Pancreas (tissue), 10 donors: ENCODE data around the gene ADGRD2. TPM values are rescaled to one million over a fixed set of nuclear protein-coding genes. Genes with fewer than 3 reads are reported as not detected.
A peak's percentile ranks its signal among the peaks of the same experiment; 100 is the strongest.

Experiments used
- ATAC-seq, 4 donors: fragments of 200-7000 bp; cut with Tn5 transposase; one replicate each; pipeline versions ENCODE4 v1.8.0 to v1.9.1; 2020; ENCODE audit warnings: mild to moderate bottlenecking in 4 of 4, moderate library complexity in 4 of 4
- DNase-seq, 6 donors: peaks; one replicate each; pipeline ENCODE4 v3.0.0-alpha.2; 2020
- FAIRE-seq: peaks from 2 replicates; lab custom pipeline; 2012; peaks lifted over from hg19 to GRCh38; lab: Jason Lieb, UNC
- H3K27ac ChIP-seq, 4 donors: fragments of 200-600 bp; sonication (generic); 1 replicate in 3 of 4; 2 replicates in 1 of 4; pipeline versions ENCODE4 v1.5.0 to v1.8.0; 2020
- H3K27me3 ChIP-seq, 4 donors: fragments of 200-600 bp; one replicate each; pipeline ENCODE4 v1.8.0; 2021
- H3K36me3 ChIP-seq, 3 donors: fragments of 200-600 bp; sonication (generic) in 1 of 3; one replicate each; pipeline versions ENCODE4 v1.5.0 to v1.8.0; 2020 to 2021
- H3K4me1 ChIP-seq, 3 donors: fragments of 200-600 bp; one replicate each; pipeline ENCODE4 v1.8.0; 2021
- H3K4me3 ChIP-seq, 4 donors: fragments of 200-600 bp; sonication (generic) in 2 of 4; one replicate each; pipeline versions ENCODE4 v1.5.0 to v1.8.0; 2020 to 2021
- H3K9me3 ChIP-seq, 4 donors: fragments of 200-600 bp; one replicate each; pipeline ENCODE4 v1.8.0; 2021
- WGBS, 2 donors: extraction: QIAGEN DNeasy Blood & Tissue Kit; methylation state at CpG; one replicate each; pipeline ENCODE4 v1.1.7; 2013; 5-methylcytosine and 5-hydroxymethylcytosine counted together
- intact Hi-C, 3 donors: fragments of 100-400 bp; cut with DNase I; formaldehyde crosslinking; loops; one replicate each; pipeline versions ENCODE4 v1.11.1 to v1.14.2; 2022
- polyA plus RNA-seq, 2 donors: library from polyadenylated mRNA; stranded (reverse); fragments of 200-250 nt; gene quantifications; one replicate each; pipeline ENCODE4 v1.2.3, GENCODE V29; 2013
- total RNA-seq, 6 donors: library from RNA; stranded (reverse); fragmentation: NEBNext Ultra II Directional in 4 of 6; extraction: Animal tissue kit (Norgen Biotek cat#: 25700) in 4 of 6; gene quantifications; one replicate each; pipeline versions ENCODE4 v1.2.1 to v1.2.4, GENCODE V29; 2021 to 2023
- TF ChIP-seq, protein P1 (sequence below), 4 donors: fragments of 200-600 bp; sonication (generic) in 3 of 4; IDR thresholded peaks; one replicate each; pipeline versions ENCODE4 v1.5.0 to v1.8.0; 2021; ENCODE audit warnings: antibody characterized with exemption in 4 of 4
- donor health status: healthy with polysubstance abuse.
- donor health status: DM: no; HTN: no; CAD: no; lungs with moderate emphysema.
- donor health status: DM: no; HTN: no; CAD: no.
- donor health status: control.
- donor health status: control.
- donor health status: Bipolar disorder and iron deficiency.
- donor health status: DM: yes; HTN: yes; CAD: no.
- donor health status: DM: no; HTN: no; CAD: no.
- donor health status: DM: no; HTN: no; CAD: no.
- donor health status: DM: yes; HTN: yes; CAD: no.

ADGRD2 gene
- total and polyA plus RNA-seq, 8 donors, result 0.23 TPM; not detected in 7

DNA sequence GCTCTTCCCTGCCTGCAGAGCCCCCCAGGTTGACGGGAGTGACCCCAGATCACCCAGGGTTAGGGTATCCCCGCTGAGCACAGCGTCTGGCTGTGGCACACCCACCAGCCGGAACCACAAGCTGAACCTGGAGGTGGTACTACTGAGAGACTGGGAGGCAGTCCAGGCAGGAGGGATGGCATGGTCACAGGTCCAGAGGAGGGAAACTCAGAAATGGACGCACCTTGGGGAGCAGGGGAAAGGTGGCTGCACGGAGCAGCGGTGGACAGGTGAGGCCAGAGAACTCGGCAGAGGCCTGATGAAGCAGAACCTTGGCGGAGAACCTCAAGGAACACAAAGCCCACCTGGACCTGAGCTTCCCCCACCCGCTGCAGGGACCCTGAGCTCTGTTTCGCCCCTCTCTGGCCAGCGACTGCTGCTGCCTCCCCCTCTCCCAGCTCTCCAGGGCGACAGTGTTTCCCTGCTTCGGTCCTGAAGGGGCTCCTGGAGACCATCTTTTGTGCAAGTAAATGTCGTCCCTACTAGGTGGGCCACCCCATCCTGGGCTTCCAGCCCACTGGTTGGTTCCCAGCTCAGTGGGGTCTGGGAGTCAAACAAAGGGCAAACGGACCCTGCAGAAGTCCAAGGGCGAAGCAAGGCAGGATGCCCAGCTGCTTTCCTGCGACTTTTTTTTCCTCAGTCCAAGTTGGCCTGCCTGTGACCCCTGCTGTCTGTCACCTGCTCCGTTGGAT lies 845 bp downstream of the ADGRD2 start:
- H3K4me3 ChIP-seq, result no peak overlapping the region
- peaks cover 0 to 3% (median 0%) of the 10 kb centered on the region in 4 donors for H3K27me3 ChIP-seq
- no peak overlapping the region for H3K27ac ChIP-seq
- TF ChIP-seq, protein P1, sequence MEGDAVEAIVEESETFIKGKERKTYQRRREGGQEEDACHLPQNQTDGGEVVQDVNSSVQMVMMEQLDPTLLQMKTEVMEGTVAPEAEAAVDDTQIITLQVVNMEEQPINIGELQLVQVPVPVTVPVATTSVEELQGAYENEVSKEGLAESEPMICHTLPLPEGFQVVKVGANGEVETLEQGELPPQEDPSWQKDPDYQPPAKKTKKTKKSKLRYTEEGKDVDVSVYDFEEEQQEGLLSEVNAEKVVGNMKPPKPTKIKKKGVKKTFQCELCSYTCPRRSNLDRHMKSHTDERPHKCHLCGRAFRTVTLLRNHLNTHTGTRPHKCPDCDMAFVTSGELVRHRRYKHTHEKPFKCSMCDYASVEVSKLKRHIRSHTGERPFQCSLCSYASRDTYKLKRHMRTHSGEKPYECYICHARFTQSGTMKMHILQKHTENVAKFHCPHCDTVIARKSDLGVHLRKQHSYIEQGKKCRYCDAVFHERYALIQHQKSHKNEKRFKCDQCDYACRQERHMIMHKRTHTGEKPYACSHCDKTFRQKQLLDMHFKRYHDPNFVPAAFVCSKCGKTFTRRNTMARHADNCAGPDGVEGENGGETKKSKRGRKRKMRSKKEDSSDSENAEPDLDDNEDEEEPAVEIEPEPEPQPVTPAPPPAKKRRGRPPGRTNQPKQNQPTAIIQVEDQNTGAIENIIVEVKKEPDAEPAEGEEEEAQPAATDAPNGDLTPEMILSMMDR (IDR thresholded peaks at IDR 0.05), result no peak
- H3K9me3 ChIP-seq, result no peaks in the 10 kb centered on the region
- ATAC-seq, result no peak
- WGBS, 2 donors, result 32 to 37% methylated on average over 19 of the region's 19 CpGs
- intact Hi-C loops, result no loop called here
- no peaks in the 10 kb centered on the region for H3K4me1 ChIP-seq
- peak in 1 of 6 donors; percentile 37 for DNase-seq
- FAIRE-seq, result no peak
- no peaks in the 10 kb centered on the region for H3K36me3 ChIP-seq

DNA sequence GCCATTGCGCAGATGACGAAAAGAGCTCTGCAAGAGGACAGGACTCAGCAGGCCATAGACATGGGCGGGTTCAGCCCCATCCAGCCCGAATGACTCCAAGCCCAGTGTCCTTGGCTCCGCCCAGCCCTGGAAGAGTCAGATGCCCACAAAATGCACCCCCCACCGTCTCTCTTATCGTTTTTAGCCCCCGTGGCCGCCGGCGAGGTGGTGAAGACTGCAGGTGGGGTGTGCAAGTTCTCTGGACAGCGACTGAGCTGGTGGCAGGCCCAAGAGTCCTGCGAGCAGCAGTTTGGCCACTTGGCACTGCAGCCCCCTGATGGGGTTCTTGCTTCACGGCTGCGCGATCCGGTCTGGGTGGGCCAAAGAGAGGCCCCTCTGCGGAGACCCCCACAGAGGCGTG lies 2.1 kb downstream of the ADGRD2 start:
- ATAC-seq (no peak), FAIRE-seq (no peak), DNase-seq (peak in 1 of 6 donors; percentile 34)
- H3K4me3 ChIP-seq, result no peak overlapping the region
- WGBS, 2 donors, result 63 to 76% methylated on average over 19 of the region's 19 CpGs
- no peak overlapping the region for H3K27ac ChIP-seq
- no peaks in the 10 kb centered on the region for H3K4me1 ChIP-seq
- H3K9me3 ChIP-seq, result no peaks in the 10 kb centered on the region
- H3K27me3 ChIP-seq, result peaks cover 0 to 3% (median 0%) of the 10 kb centered on the region in 4 donors
- intact Hi-C loops, result no loop called here
- TF ChIP-seq, protein P1 (IDR thresholded peaks at IDR 0.05), result no peak
- H3K36me3 ChIP-seq, result no peaks in the 10 kb centered on the region

DNA sequence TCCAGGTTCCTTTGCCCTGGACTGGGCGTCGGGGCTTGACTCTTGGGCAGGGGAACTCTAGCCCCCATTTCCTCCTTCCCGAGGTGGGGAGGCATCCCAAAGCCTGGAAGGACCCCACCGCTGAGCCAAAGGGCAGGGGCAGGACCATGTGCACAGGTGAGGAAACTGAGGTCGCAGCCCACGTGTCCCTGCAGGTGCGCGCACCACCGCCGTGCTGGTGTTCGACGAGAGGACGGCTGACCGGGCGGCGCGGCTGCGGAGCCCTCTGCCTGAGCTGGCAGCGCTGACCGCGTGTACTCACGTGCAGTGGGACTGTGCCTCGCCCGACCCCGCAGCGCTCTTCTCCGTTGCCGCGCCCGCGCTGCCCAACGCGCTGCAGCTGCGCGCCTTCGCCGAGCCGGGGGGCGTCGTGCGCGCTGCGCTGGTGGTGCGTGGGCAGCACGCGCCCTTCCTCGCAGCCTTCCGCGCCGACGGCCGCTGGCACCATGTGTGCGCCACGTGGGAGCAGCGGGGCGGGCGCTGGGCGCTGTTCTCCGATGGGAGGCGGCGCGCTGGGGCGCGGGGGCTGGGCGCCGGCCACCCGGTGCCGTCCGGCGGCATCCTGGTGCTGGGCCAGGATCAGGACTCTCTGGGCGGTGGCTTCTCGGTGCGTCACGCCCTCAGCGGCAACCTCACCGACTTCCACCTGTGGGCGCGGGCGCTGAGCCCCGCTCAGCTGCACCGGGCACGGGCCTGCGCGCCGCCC lies 2.8 kb downstream of the ADGRD2 start:
- ATAC-seq (peak in 1 of 4 donors; percentile 36), FAIRE-seq (no peak), DNase-seq (peak in 2 of 6 donors; percentile 56 to 59)
- no peaks in the 10 kb centered on the region for H3K4me1 ChIP-seq
- TF ChIP-seq, protein P1 (IDR thresholded peaks at IDR 0.05), result no peak
- no peaks in the 10 kb centered on the region for H3K36me3 ChIP-seq
- H3K27me3 ChIP-seq, result peaks cover 0 to 3% (median 0%) of the 10 kb centered on the region in 4 donors
- peak overlapping the region in 1 of 4 donors; percentile 22 for H3K4me3 ChIP-seq
- WGBS, 2 donors, result 29% methylated on average over 74 to 85 of the region's 85 CpGs
- intact Hi-C loops, result no loop called here
- H3K9me3 ChIP-seq, result no peaks in the 10 kb centered on the region
- H3K27ac ChIP-seq, result no peak overlapping the region

DNA sequence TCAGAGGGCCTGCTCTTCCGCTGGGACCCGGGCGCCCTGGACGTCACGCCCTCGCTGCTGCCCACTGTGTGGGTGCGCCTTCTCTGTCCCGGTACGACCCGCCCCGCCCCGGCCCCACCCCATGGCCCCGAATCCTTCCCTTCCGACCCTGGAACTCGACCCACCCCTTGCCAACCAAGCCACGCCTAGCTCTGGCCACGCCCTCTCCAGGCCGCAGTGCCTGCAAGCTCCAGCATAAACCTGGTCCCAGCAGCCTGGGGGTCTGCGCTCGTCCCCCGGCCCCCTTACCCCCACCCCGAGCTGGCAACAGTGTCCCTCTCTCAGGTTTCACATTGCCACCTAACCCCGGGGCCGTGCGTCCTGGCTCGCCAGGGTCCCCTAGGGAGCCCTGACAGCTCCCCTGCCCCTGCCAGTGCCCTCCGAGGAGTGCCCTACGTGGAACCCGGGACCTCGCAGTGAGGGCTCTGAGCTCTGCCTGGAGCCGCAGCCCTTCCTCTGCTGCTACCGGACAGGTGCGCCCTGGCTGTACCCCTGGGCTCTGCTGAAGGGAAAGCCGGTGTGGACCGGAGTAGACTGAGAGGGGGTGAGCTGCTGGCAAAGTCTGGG lies 3.4 kb downstream of the ADGRD2 start:
- Histone ChIP-seq H3K27ac (no peak overlapping the region), H3K4me1 (no peaks in the 10 kb centered on the region), H3K4me3 (peak overlapping the region in 1 of 4 donors; percentile 22), H3K36me3 (no peaks in the 10 kb centered on the region), H3K27me3 (peaks cover 0 to 3% (median 0%) of the 10 kb centered on the region in 4 donors), H3K9me3 (no peaks in the 10 kb centered on the region)
- intact Hi-C loops, result no loop called here
- DNase-seq (peak in 2 of 6 donors; percentile 49 to 55), FAIRE-seq (no peak), ATAC-seq (peak in 2 of 4 donors; percentile 29 to 33)
- TF ChIP-seq, protein P1 (IDR thresholded peaks at IDR 0.05), result no peak
- 28 to 33% methylated on average over 29 to 35 of the region's 35 CpGs for WGBS, 2 donors
